HG02885 (cell line): Measurements from ENCODE around the gene ZNF341.

Source experiments
- ATAC-seq: cut with Tn5 transposase; IDR thresholded peaks from one replicate; pipeline ENCODE4 v1.9.1; 2021; ENCODE audit warnings: mild to moderate bottlenecking; ENCODE audit not compliant: unreplicated experiment, poor library complexity

Gene ZNF341

DNA sequence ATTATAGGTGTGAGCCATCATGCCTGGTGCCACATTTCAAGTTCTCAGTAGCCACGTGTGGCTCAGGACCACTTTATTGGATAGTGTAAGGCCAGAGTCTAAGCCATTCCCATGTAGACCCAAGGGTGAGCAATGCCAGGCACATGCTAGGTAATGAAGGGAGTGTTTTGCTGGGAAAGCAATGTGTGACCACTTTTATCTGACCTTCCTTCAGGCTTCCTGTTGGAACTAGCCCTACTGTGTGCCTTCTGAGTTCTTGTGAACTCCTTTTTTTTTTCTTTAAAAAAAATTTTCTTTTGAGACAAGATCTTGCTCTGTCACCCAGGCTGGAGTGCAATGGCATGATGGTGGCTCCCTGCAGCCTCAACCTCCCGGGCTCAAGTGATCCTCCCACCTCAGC lies 33.3 kb downstream of the ZNF341 start:
- ATAC-seq = no peak

DNA sequence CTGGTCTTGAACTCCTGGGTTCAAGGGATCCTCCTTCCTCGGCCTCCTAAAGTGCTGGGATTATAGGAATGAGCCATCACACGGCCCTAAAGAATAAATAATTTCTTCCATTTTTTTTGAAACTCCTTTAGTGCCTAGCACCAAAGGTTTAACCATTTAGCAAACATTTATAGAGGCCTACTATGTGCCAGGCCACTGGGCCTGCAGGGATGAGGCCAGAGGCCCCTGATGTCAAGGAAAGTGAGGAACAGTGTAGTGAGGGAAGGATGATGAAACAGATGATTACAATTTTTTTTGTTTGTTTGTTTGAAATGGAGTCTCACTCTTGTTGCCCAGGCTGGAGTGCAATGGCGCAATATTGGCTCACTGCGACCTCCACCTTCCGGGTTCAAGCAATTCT lies 33.8 kb downstream of the ZNF341 start:
- ATAC-seq = no peak

DNA sequence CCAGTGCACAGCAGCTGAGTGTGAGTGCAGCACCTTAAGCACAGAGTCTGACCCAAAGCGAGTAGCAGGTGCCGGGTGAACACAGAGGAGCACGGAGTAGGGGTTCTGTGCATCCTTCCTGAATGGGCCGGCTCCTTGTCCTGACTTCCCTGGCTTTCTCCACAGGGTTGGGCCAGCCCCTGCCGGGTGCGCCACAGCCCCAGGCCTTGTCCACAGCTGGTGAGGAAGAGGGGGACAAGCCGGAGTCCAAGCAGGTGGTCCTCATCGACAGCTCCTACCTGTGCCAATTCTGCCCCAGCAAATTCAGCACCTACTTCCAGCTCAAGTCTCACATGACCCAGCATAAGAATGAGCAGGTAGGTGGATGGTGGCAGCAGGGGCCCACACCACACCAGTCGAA lies 34.9 kb downstream of the ZNF341 start:
- ATAC-seq = no peak

DNA sequence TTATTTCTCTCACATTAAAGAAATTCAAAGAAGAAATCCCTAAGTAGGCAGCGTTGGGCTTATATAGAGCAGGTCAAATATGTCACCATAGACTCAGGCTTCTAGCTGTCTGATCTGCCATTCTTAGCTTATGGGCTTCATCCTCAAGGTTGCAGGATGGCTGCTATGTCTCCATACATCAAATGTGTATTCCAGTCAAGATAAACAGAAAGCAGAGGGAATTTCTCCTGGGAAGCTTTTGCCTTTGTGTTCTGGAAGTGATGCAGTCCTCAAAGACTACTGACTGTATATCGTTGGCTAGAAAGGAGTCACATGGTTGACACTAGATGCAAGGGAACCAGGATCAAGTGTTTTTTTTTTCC lies 36.0 kb downstream of the ZNF341 start:
- ATAC-seq = no peak

DNA sequence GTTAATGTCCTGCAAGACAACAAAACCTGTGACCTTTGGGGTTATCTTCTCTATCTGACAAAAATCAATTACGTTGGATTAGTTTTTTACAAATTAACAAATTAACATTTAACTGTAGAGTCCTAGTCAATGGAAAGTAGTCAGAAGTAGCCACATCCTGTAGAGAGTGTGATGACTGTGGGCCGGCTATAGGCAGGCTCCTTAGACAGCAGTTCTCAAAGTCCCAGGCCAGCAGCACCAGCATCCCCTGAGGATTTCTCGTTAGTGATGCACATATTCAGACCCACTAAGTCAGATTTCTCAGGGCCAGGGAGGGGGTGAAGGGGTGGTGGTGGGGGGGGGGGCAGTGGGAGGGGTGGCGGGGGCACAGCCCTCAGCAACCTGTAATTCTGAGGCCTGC lies 37.2 kb downstream of the ZNF341 start:
- no peak for ATAC-seq

DNA sequence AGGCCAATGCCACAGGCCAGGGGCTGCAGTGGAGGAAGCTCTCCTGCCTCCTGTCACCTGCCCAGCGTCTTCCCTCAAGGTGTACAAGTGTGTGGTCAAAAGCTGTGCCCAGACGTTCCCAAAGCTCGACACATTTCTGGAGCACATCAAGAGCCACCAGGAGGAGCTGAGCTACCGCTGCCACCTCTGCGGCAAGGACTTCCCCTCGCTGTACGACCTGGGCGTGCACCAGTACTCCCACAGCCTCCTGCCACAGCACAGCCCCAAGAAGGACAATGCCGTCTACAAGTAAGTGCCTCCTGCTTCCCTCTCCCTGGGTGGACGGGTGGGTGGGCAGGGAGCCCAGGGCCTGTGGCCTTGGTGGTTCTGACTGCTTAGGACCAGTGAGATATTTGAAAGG lies 38.2 kb downstream of the ZNF341 start:
- no peak for ATAC-seq

DNA sequence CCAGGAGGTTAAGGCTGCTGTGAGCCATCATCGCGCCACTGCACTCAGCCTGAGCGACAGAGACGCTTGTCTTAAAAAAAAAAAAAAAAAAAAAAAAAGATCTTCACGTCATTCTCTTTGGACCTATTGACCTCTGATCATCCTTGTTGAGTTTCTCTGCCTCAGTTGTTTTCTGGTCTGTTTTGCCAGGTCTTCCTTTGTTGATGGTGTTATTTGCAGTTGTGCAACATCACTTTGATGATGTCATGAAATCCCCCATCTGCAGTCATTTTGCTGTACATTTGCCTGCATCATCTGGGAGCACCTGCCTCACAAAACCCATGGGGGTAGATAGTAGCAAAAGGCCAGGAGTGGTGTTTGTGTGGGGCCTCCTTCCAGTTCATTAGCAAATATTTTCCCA lies 40.1 kb downstream of the ZNF341 start:
- ATAC-seq = no peak

DNA sequence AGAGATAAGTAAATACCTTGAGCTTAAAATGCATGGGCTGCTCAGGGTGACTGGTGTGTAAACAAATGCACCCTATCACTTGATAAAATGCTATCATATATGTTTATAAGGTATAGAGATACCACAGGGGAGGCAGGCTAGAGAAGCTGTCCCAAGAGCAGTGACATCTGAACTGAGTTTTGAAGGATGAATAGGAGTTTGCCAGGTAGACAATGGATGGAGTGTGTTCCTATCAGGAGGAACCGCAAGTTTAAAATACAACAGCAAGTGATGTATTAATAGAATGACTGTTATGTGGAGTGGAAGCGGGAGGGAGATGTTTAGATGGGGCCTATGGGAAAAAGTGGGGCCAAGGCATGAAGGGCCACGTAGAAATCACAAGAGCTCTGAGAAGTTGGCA lies 40.6 kb downstream of the ZNF341 start:
- no peak for ATAC-seq

DNA sequence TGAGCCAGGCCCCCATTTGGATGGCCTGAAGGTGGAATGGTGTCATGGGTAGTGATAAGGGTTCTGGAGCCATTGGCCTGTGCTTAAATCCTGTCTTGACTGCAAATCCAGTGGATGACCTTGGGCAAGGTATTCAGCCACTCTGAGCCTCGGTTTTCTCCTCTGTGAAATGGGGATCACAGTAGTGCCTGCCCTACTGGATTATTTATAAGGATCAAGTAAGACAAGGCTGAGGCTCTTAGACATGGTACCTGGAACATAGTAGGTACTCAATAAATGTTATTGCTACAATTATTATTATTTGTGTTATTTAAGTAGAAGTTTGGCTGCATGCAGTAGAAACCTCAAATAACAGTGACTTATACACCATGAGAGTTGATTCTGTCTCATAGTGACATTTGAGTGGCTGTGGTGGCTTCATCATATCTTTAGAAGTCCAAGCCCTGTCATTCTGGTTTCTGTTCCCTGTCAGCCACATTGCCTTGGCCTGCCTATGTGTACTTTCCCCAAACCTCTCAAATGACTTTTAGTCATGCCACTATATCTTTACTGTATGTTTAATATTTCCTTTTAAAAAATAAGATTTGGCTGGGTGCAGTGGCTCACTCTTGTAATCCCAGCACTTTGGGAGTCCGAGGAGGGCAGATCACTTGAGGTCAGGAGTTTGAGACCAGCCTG lies 41.8 kb downstream of the ZNF341 start:
- ATAC-seq = peak; percentile 75

DNA sequence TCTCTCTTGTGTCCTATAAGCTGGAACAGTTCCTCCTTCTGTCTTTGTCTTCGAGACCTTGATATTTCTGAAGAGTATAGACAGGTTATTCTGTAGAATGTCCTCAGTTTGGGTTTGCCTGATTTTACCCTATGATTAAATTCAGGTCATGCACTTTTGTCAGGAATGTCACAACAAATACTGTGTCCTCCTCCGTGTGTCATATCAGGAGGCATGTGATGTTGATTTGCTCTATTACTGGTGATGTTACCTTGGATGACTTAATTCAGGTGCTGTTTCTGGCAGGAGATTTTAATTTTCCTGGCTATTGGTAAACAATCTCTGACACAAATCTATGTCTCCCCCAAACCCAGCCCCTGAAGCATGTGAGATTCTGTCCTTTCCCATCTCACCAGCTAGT lies 46.0 kb downstream of the ZNF341 start:
- no peak for ATAC-seq

DNA sequence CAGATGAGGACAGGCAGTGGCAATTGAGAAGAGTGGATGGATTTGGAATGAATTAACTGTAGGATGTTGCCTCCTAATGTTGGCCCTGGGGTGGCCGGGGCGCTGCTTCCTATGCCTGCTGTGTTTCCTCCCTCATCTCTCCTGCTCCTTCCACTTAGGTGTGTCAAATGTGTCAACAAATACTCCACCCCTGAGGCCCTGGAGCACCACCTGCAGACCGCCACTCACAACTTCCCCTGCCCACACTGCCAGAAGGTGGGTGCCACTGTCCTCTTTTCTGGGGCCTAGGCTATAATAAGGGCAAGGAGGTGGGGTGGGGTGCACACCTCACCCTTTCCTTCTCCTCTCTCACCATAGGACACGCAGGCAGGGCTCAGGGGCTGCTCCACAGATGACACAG lies 49.3 kb downstream of the ZNF341 start:
- no peak for ATAC-seq

DNA sequence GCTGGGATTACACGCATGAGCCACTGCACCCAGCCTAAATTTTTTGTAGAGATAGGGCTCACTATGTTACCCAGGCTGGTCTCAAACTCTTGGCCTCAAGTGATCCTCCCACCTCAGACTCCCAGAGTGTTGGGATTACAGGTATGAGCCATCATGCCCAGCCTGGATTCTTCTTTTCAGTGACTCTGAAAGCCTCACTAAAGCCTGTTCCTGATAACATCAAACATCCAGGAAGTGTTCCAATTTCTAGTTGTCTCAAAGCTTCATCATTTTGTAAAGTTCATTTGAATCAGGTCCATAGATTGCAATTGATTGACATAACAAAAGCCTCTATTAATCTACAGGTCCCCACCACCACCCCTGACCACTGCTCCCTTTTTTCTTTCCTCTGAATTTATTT lies 50.1 kb downstream of the ZNF341 start:
- ATAC-seq = no peak

DNA sequence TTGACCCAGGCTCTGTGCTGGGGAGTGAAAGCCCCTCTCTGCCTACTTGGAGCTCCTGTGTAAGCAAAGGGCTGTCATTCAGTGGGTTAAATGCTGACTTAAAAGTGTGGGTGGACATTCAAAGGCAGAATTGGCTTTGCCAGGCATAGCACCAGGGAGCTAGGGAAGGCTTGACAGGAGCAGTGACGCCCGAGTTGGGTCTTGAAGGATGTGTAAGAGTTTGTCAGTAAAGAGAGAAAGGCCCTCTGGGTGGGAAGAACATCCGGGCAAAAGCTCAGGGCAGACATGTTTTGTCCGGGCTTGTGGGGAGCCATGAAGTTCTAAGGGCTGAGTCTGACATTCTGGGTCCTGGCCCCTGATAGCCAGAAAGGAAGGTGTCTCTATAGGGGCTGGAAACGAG lies 51.5 kb downstream of the ZNF341 start:
- ATAC-seq = no peak

DNA sequence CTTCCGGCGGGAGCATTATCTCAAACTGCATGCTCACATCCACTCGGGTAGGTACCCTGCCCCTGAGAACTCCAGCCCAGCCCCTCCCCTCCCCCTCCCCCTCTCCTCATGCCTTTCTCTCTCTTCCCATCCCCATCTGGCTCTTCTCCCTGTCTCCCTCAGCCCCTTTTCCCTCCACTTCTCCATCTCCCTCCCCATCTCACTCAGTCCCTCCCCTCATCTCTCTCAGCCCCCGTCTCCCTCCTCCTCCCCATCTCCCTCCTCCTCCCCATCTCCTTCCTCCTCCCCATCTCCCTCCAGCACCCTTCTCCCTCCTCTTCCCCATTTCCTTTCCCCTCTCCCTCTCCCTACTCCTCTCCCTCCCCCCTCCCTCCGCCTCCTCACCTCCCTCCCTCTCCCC lies 52.0 kb downstream of the ZNF341 start:
- no peak for ATAC-seq

DNA sequence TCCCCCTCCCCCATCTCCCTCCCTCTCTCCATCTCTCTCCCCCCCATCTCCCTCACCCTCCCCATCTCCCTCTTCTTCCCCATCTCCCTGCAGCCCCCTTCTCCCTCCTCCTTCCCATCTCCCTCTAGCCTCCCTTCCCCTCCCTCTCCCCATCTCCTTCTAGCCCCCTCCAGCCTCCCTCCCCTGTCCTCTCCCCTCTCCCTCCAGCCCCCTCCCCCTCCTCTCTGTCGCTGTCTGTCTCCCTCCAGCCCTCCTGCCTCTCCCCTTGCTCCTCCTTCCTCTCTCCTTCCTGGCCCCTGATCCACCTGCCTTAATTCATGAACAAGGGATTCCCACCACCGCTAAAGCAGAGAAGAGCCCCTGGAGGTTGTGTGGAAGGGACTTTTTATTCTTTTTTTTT lies 52.4 kb downstream of the ZNF341 start:
- no peak for ATAC-seq

DNA sequence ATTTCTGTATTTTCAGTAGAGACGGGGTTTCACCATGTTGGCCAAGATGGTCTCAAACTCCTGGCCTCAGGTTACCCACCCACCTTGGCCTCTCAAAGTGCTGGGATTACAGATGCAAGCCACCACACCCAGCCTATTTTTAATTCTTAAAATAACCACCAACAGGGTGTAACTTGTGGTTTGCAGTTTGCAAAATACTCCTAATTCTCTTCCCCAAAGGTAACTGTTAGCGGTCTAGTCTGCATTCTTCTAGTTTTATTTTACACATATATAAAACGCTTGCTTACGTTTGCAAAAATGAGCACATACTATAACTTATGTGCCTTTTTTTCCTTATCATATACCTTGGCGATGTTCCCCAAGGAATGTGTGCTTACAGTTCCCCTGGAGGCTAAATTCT lies 53.7 kb downstream of the ZNF341 start:
- ATAC-seq = no peak

DNA sequence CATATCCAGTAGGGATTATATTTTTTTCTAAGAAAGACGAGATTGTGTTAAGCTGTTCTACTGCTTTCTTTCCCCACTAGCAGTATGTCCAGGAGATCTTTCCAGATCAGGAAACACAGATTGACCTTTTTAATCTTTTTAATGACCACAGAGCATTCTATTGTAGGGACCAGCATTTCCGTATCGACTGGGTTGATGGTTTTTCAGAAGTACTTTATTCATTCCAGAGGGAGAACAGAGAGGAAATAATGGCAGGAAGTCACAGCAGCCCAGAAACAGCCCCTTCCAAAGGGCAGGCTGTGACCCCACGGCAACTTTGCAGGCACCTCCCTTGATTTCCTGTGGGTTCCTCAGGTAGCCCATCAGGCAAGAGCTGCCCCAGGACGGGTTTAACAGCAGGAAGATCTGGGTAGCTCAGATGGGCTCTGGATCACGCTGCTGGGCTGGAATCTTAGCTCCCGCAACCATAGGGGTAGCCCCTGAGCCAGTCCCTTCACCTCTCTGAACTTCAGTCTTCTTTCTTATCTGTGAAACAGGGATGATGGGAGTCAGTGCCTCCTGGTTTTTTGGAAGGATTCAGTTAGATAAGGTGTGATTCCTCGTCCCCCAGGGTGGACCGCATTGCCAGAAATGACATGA lies 55.6 kb downstream of the ZNF341 start:
- no peak for ATAC-seq

DNA sequence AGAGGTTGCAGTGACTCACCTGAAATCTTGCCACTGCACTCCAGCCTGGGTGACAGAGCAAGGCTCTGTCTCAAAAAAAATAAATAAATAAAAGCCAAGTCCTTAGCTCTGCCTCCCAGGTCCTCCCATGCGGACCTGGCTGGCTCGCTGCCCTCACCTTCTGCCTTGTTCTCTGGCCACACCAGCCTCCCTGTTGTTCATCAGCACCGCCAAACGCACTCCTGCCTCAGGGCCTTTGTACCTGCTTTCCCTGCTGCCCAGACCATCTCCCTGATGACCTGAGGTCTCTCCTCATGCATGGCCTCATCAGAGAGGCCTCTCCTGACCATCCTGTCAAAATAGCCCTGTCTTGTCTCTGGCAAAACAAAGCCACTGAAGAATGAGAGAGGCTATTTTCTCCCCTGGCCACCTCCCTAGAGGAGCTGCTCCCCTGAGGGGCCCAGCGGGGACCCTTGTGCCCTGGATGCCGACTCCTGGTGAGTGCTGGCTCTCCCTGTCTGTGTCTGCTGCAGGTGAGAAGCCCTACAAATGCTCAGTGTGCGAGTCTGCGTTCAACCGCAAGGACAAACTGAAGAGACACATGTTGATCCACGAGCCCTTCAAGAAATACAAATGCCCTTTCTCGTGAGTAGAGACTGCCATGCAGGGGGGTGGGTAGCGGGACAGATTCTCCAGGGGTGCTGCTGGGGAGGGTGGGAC lies 56.7 kb downstream of the ZNF341 start:
- ATAC-seq = no peak

DNA sequence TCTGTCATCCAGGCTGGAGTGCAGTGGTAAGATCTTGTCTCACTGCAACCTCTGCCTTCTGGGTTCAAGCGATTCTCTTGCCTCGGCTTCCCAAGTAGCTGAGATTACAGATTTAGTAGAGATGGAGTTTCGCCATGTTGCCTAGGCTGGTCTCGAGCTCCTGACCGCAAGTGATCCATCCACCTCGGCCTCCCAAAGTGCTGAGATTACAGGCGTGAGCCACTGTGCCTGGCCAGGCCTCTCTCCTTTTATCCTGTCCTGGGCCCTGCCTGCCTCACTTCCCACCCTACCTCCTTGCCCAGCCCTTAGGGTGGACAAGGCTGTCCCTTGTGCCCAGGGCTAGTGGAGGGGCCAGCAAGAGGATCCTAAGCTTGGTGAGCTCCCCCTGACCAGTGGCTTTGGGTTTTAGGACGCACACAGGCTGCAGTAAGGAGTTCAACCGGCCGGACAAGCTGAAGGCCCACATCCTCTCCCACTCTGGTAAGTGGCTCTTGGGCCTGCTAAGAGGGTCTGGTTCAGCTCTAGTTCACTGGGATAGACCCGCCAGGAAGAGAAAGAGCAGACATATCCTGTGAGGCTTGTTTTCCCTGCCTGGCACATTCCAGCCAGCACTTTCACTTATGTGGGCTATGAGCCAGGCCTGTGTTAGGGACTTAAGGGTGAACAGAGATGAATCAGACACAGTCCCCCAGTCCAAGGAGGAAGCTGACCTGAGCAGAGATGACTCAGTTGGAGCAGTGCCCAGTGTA lies 57.5 kb downstream of the ZNF341 start:
- ATAC-seq = no peak

DNA sequence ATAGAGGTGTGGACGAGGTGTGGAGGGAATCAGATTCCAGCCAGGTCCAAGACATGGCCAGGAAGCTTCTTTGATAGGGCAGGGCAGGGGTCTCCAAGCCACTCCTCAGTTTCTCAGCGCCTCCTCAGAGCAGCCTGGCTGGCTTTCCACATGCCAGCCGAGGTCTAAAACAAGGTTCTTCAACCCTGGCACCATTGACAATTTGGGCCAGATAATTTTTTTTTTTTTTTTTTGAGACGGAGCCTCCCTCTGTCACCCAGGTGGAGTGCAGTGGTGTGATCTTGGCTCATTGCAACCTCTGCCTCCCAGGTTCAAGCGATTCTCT lies 58.0 kb downstream of the ZNF341 start:
- no peak for ATAC-seq

DNA sequence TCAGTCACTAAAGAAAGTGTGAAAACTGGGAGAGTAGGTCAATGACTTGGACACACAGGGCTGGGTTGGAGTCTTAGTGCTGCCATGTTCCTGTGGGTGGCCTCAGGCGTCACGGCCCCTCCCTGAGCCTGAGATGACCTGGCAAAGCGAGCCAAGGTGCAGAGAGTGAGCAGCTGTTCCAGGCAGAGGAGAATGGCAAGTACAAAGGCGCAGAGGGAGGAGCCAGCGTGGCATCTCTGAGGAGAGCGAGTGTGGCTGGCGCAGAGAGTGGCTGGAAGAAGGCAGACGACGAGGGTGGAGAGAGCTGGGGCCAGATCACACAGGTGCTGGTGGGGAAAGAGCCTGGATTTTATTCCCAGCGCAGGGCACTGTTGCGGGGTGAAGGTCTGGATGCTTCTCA lies 58.8 kb downstream of the ZNF341 start:
- ATAC-seq = no peak
